ENCODE measurements around the gene RTN4R. TPM values are rescaled to one million over a fixed set of nuclear protein-coding genes. Genes with fewer than 3 reads are reported as not detected.
"Not testable (repeated sequence)": the region's sequence is repeated elsewhere in the genome, so short reads cannot be mapped to it uniquely, and the experiment has no call there.

Gene RTN4R
- total and polyA plus RNA-seq, 2 of the 8 experiments (the other 6 are each of a cell fraction or from before 2014, with no cell fraction given), result 21.8 to 41.3 TPM

- WGBS, 2 experiments (ENCODE audit: extremely low coverage in 1 of 2, insufficient coverage in 1 of 2, insufficient read length in 1 of 2, insufficient replicate concordance in 2 of 2, low coverage in 1 of 2, low lambda C conversion rate in 2 of 2, missing lambda C conversion rate in 1 of 2), result 90% methylated on average over 11 of the region's 12 CpGs; no CpG with 5 or more reads in 1 of the 2 experiments
- not testable (repeated sequence) for H3K36me3 ChIP-seq (ENCODE audit: control insufficient read depth in 2 of 4, insufficient read depth in 4 of 4, low read length in 3 of 4); H3K4me3 ChIP-seq (ENCODE audit: extremely low read depth in 1 of 4, insufficient read depth in 2 of 4, low read depth in 3 of 4, low read length in 4 of 4); H2AFZ ChIP-seq (ENCODE audit: low read length); H3K4me2 ChIP-seq (ENCODE audit: insufficient read depth in 1 of 2, low read depth in 2 of 2, low read length in 2 of 2); H3K4ac ChIP-seq (replicated peaks; ENCODE audit: insufficient read length, low read depth, low read length); H3K79me1 ChIP-seq (ENCODE audit: low read depth, low read length); H4K5ac ChIP-seq (ENCODE audit: insufficient read length, low read depth, low read length); H2BK120ac ChIP-seq (replicated peaks; ENCODE audit: low read depth, low read length); H3K23ac ChIP-seq (ENCODE audit: insufficient read length); H4K8ac ChIP-seq (ENCODE audit: extremely low read depth, insufficient read depth, low read length); H4K91ac ChIP-seq (replicated peaks; ENCODE audit: insufficient read length, low read length); H3K27ac ChIP-seq (ENCODE audit: low read depth, low read length); H3K56ac ChIP-seq (replicated peaks; ENCODE audit: insufficient read length, low read depth, low read length); H2BK15ac ChIP-seq (ENCODE audit: low read length); DNase-seq (ENCODE audit: low read depth in 1 of 2, low spot score in 2 of 2); H2BK20ac ChIP-seq (ENCODE audit: low read length); FAIRE-seq; H3K14ac ChIP-seq (ENCODE audit: insufficient read length); H3K9ac ChIP-seq (replicated peaks in 1 of 4; ENCODE audit: extremely low read depth in 1 of 4, low read depth in 3 of 4, low read length in 3 of 4); H2BK12ac ChIP-seq (ENCODE audit: low read depth, low read length); H4K20me1 ChIP-seq (replicated peaks in 1 of 2; ENCODE audit: control insufficient read depth in 1 of 2, insufficient read depth in 2 of 2, low read length in 2 of 2); H2AK5ac ChIP-seq (ENCODE audit: low read depth, low read length); H3K4me1 ChIP-seq (replicated peaks in 1 of 4; ENCODE audit: control insufficient read depth in 3 of 4, insufficient read depth in 4 of 4, low read length in 3 of 4); H3K18ac ChIP-seq (ENCODE audit: extremely low read depth, low read length); H3K79me2 ChIP-seq (ENCODE audit: control insufficient read depth in 1 of 2, insufficient read depth in 2 of 2, low read length in 2 of 2); H2BK5ac ChIP-seq (ENCODE audit: low read depth, low read length); H3K23me2 ChIP-seq (ENCODE audit: low read depth, low read length); H3K9me3 ChIP-seq (ENCODE audit: insufficient read depth in 2 of 2, low read depth in 1 of 2, low read length in 1 of 2)
- CTCF ChIA-PET (ENCODE audit: partially characterized antibody), result interaction anchor here (0.7 to 1.6 kb wide), 4 partner anchors 10 to 347 kb away, joined by 3 to 4 read pairs (median 4); partner anchors contain the start of gene DGCR6L
- peaks cover 12 to 16% (median 15%) of the 10 kb centered on the region in 4 experiments; a peak in 6 of 7 replicates for H3K27me3 ChIP-seq (replicated peaks in 1 of 4; ENCODE audit: control insufficient read depth in 3 of 4, extremely low read depth in 1 of 4, insufficient read depth in 3 of 4, low read length in 3 of 4)
- POLR2A ChIA-PET (ENCODE audit: partially characterized antibody), result interaction anchor here (1.8 kb wide), 1 partner anchor 11 kb away, joined by 4 read pairs; no protein-coding TSS in a partner anchor
These were observed 37.2 kb upstream of the RTN4R start for GRCh38 chr22:20305230-20305893.

Data from H1 (cell line).